Chondrocyte (in vitro differentiated cells): ENCODE results near the gene SRSF6. TPM values are rescaled to one million over a fixed set of nuclear protein-coding genes. Genes with fewer than 3 reads are reported as not detected.
"Not testable (repeated sequence)": the region's sequence is repeated elsewhere in the genome, so short reads cannot be mapped to it uniquely, and the experiment has no call there.

Experiments used
- DNase-seq: peaks from one replicate; pipeline ENCODE4 v3.0.0; 2021; ENCODE audit warnings: mixed read lengths, low spot score
- H3K27ac Mint-ChIP-seq: one replicate; pipeline ENCODE4 v1.8.0; 2021; ENCODE audit warnings: mild to moderate bottlenecking, moderate library complexity, mixed read lengths; ENCODE audit not compliant: unreplicated experiment
- H3K27me3 Mint-ChIP-seq: 2 replicates; pipeline ENCODE4 v1.8.0; 2021; ENCODE audit warnings: low read depth, mixed read lengths
- H3K36me3 Mint-ChIP-seq: 2 replicates; pipeline ENCODE4 v1.8.0; 2021; ENCODE audit warnings: low read depth, mixed read lengths
- H3K4me1 Mint-ChIP-seq: 2 replicates; pipeline ENCODE4 v1.8.0; 2021; ENCODE audit warnings: low read depth, mild to moderate bottlenecking, mixed read lengths
- H3K4me3 Mint-ChIP-seq: one replicate; pipeline ENCODE4 v1.8.0; 2021; ENCODE audit warnings: mild to moderate bottlenecking, moderate library complexity, mixed read lengths; ENCODE audit not compliant: unreplicated experiment
- H3K9me3 Mint-ChIP-seq: 2 replicates; pipeline ENCODE4 v1.8.0; 2021; ENCODE audit warnings: low read depth, mixed read lengths
- total RNA-seq: library from RNA; stranded (reverse); gene quantifications from 3 replicates; pipeline ENCODE4 v1.2.1, GENCODE V29; 2021
- TF ChIP-seq, protein P1 (sequence below): fragments of 200-600 bp; sonication (generic); IDR thresholded peaks from 2 replicates; pipeline ENCODE4 v1.5.0; 2021; ENCODE audit warnings: antibody characterized with exemption, mild to moderate bottlenecking, moderate library complexity

Gene SRSF6
- total RNA-seq, 1 donor from 2014 or later, result 143 TPM

- H3K36me3 Mint-ChIP-seq, result no peaks in the 10 kb centered on the region
- H3K9me3 Mint-ChIP-seq, result no peaks in the 10 kb centered on the region
- H3K27ac Mint-ChIP-seq, result no peak overlapping the region
- no peak for DNase-seq
- no peaks in the 10 kb centered on the region for H3K4me1 Mint-ChIP-seq
- TF ChIP-seq, protein P1, sequence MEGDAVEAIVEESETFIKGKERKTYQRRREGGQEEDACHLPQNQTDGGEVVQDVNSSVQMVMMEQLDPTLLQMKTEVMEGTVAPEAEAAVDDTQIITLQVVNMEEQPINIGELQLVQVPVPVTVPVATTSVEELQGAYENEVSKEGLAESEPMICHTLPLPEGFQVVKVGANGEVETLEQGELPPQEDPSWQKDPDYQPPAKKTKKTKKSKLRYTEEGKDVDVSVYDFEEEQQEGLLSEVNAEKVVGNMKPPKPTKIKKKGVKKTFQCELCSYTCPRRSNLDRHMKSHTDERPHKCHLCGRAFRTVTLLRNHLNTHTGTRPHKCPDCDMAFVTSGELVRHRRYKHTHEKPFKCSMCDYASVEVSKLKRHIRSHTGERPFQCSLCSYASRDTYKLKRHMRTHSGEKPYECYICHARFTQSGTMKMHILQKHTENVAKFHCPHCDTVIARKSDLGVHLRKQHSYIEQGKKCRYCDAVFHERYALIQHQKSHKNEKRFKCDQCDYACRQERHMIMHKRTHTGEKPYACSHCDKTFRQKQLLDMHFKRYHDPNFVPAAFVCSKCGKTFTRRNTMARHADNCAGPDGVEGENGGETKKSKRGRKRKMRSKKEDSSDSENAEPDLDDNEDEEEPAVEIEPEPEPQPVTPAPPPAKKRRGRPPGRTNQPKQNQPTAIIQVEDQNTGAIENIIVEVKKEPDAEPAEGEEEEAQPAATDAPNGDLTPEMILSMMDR, result peak; percentile 85
- H3K4me3 Mint-ChIP-seq, result no peak overlapping the region
- peaks cover 20% of the 10 kb centered on the region for H3K27me3 Mint-ChIP-seq
These were observed 8.8 kb upstream of the SRSF6 start for GRCh38 chr20:43448748-43449535.

GRCh38 chr20:43450841-43451799, 6.6 kb upstream of the SRSF6 start:
- H3K9me3 Mint-ChIP-seq, result no peaks in the 10 kb centered on the region
- no peak overlapping the region for H3K4me3 Mint-ChIP-seq
- DNase-seq, result no peak
- H3K4me1 Mint-ChIP-seq, result no peaks in the 10 kb centered on the region
- TF ChIP-seq, protein P1, result no peak
- peaks cover 21% of the 10 kb centered on the region for H3K27me3 Mint-ChIP-seq
- no peak overlapping the region for H3K27ac Mint-ChIP-seq
- no peaks in the 10 kb centered on the region for H3K36me3 Mint-ChIP-seq

DNA sequence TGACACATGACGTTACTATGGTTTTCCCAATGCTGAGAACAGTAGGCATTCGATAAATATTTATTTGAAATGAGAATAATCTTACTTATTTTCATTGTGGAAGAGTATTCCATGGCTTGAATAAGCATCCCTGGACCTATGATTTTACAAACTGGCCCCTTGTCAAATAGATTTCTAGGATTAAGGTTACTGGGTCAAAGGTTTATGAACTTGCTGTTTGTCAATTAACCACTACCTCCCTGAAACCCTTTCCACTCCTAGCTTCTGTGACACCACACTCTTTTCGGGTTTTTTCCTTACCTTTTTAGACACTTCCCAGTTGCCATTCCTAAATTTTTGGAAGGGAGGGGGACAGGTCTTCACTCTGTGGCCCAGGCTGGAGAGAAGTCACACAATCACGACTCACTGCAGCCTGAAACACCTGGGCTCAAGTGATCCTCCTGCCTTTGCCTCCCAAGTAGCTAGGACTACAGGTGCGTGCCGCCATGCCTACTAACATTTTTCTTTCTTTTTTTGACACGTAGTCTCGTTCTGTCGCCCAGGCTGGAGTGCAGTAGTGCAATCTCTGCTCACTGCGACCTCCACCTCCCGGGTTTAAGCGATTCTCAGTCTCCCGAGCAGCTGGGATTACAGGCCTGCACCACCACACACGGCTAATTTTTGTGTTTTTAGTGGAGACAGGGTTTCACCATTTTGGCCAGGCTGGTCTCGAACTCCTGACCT, 5.1 kb upstream of the SRSF6 start:
- no peak overlapping the region for H3K27ac Mint-ChIP-seq
- H3K9me3 Mint-ChIP-seq, result no peaks in the 10 kb centered on the region
- peaks cover 21% of the 10 kb centered on the region for H3K27me3 Mint-ChIP-seq
- no peak for DNase-seq
- H3K4me3 Mint-ChIP-seq, result no peak overlapping the region
- TF ChIP-seq, protein P1, result no peak
- H3K4me1 Mint-ChIP-seq, result peaks cover 7% of the 10 kb centered on the region
- H3K36me3 Mint-ChIP-seq, result no peaks in the 10 kb centered on the region

DNA sequence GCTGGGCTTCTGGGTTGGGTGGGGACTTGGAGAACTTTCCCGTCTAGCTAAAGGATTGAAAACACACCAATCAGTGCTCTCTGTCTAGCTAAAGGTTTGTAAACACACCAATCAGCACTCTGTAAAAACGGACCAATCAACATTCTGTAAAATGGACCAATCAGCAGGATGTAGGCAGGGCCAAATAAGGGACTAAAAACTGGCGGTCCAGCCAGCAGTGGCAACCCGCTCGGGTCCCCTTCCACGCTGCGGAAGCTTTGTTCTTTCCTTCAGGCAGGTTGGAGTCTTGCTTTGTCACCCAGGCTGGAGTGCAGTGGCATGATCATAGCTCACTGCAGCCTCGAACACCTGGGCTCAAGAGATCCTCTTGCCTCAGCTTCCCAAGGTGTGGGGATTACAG, 1.4 kb upstream of the SRSF6 start:
- peaks cover 20% of the 10 kb centered on the region for H3K36me3 Mint-ChIP-seq
- not testable (repeated sequence) for H3K27me3 Mint-ChIP-seq, DNase-seq, H3K9me3 Mint-ChIP-seq, H3K27ac Mint-ChIP-seq
- peaks cover 33% of the 10 kb centered on the region for H3K4me1 Mint-ChIP-seq
- H3K4me3 Mint-ChIP-seq, result peak overlapping the region; percentile 80

DNA sequence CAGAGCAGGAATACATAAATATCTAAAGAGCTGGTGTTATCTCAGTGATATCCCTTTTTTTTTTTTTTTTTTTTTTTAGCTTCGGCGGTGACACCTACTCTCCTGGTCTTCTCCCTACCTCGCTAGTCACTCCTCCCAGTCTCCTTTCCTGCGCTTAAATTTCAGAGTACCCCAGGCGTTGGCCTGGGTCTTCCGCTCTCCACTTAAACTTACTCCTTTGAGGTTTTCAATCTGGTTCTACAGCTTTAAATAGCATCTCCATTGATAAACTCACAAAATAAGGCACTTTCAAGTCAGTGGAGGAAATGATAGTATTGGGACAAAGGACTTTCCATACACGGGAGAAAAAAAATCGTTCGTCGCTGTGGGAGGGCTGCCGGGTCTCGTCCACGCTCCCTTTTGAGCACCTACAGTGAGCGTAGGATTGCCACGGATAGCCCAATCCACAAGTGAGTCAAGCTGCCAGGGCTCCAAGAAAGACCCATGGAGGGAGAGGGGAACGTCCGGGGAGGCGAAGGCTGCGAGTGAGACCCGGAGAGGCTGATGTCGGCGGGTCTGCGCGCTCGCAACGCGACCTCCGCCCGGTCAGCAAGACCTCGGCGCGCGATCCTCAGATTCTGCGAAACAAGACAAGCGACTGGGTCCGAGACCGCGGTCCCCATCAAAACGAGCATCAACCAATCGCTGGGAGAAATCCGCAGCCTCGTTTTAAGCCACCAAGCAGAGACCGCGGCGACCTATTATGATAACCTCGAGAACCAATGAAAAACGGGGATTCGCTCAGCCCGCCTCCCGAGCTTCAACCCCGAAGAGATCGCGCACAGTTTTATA, 672 bp upstream of the SRSF6 start:
- Mint-ChIP-seq H3K4me1 (peaks cover 40% of the 10 kb centered on the region), H3K27ac (peak overlapping the region; percentile 95), H3K4me3 (peak overlapping the region; percentile 80), H3K36me3 (peaks cover 25% of the 10 kb centered on the region), H3K27me3 (peaks cover 7% of the 10 kb centered on the region), H3K9me3 (no peaks in the 10 kb centered on the region)
- TF ChIP-seq, protein P1, result no peak
- DNase-seq, result no peak
